MM.1S (cell line): ENCODE results near the gene L3MBTL4.
"Not testable (repeated sequence)": the region's sequence is repeated elsewhere in the genome, so short reads cannot be mapped to it uniquely, and the experiment has no call there.

Experiments
- DNase-seq: peaks from one replicate; pipeline ENCODE4 v3.0.0-alpha.2; 2015
- H2AFZ ChIP-seq: fragments of 300-600 bp; sonication (generic); 2 replicates; pipeline ENCODE4 v1.6.0; 2016; ENCODE audit warnings: antibody characterized with exemption, low read length
- H3F3A ChIP-seq: fragments of 300-600 bp; sonication (generic); 2 replicates; pipeline ENCODE4 v1.6.1; 2016; ENCODE audit warnings: mild to moderate bottlenecking, antibody characterized with exemption, low read length, moderate library complexity, mixed read lengths; ENCODE audit not compliant: insufficient read depth
- H3K27ac ChIP-seq: fragments of 300-600 bp; sonication (generic); 2 replicates; pipeline ENCODE4 v1.5.1; 2016; ENCODE audit warnings: mild to moderate bottlenecking, low read length
- H3K27me3 ChIP-seq: fragments of 300-600 bp; sonication (generic); replicated peaks from 2 replicates; pipeline ENCODE4 v1.6.0; 2016; ENCODE audit warnings: low read length; ENCODE audit not compliant: insufficient read depth
- H3K36me3 ChIP-seq: fragments of 300-600 bp; sonication (generic); replicated peaks from 2 replicates; pipeline ENCODE4 v1.6.1; 2016; ENCODE audit warnings: mild to moderate bottlenecking, low read length, mixed read lengths; ENCODE audit not compliant: insufficient read depth
- H3K4me1 ChIP-seq: fragments of 300-600 bp; sonication (generic); 2 replicates; pipeline ENCODE4 v1.6.1; 2016; ENCODE audit warnings: low read length, mixed read lengths
- H3K4me2 ChIP-seq: fragments of 300-600 bp; sonication (generic); 2 replicates; pipeline ENCODE4 v1.6.0; 2016; ENCODE audit warnings: low read depth, low read length
- H3K4me3 ChIP-seq: fragments of 300-600 bp; sonication (generic); 2 replicates; pipeline ENCODE4 v1.5.1; 2016; ENCODE audit warnings: low read length, mixed read lengths
- H3K79me2 ChIP-seq: fragments of 300-600 bp; sonication (generic); 2 replicates; pipeline ENCODE4 v1.6.1; 2016; ENCODE audit warnings: mixed run types, low read length, mixed read lengths
- H3K9ac ChIP-seq: fragments of 300-600 bp; sonication (generic); 2 replicates; pipeline ENCODE4 v1.6.1; 2016; ENCODE audit warnings: low read length, mixed read lengths
- H3K9me2 ChIP-seq: fragments of 300-600 bp; sonication (generic); replicated peaks from 2 replicates; pipeline ENCODE4 v1.6.1; 2016; ENCODE audit warnings: mild to moderate bottlenecking, low read length, mixed read lengths; ENCODE audit not compliant: insufficient read depth
- H3K9me3 ChIP-seq: fragments of 300-600 bp; sonication (generic); replicated peaks from 2 replicates; pipeline ENCODE4 v1.6.1; 2016; ENCODE audit warnings: mild to moderate bottlenecking, low read length, mixed read lengths; ENCODE audit not compliant: insufficient read depth
- H4K20me1 ChIP-seq: fragments of 300-600 bp; sonication (generic); 2 replicates; pipeline ENCODE4 v1.6.1; 2016; ENCODE audit warnings: mild to moderate bottlenecking, low read length, moderate library complexity, mixed read lengths; ENCODE audit not compliant: insufficient read depth
- EZH2 ChIP-seq: fragments of 300-600 bp; sonication (generic); optimal IDR thresholded peaks from 2 replicates; pipeline ENCODE3; 2017; ENCODE audit warnings: low read depth, mild to moderate bottlenecking, antibody characterized with exemption, low read length, mixed read lengths
- EZH2phosphoT487 ChIP-seq: fragments of 300-600 bp; sonication (generic); IDR thresholded peaks from 2 replicates; pipeline ENCODE4 v1.6.1; 2018; ENCODE audit warnings: antibody characterized with exemption, low read length
- TF ChIP-seq, protein P1 (sequence below): fragments of 300-600 bp; sonication (generic); IDR thresholded peaks from 2 replicates; pipeline ENCODE4 v1.5.1; 2016; ENCODE audit warnings: antibody characterized with exemption, low read length, mixed read lengths

L3MBTL4 gene

DNA sequence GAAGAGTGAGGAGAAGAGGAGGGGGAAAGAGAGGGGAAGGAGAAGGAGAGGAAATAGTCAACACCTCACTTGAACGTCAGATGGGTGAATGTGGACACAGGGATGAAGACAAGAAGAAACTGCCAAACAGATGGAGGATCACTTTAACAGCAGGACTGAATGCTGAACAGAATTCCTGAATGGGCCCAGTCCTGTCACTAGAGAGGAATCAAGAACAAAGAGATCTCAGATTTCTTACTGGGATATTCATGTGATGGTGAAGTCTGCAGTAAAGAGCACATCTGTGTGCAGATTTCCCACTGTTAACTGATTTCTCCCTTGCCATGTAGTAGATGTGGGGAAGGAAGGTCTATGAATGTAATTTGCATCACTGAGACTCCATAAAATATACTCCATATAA lies 135.4 kb downstream of the L3MBTL4 start:
- no peak overlapping the region for H3K4me2 ChIP-seq
- H3K79me2 ChIP-seq = no peaks in the 10 kb centered on the region
- H3K9me3 ChIP-seq = no peaks in the 10 kb centered on the region
- no peaks in the 10 kb centered on the region for H3K36me3 ChIP-seq
- H3K27me3 ChIP-seq = no peaks in the 10 kb centered on the region
- DNase-seq = no peak
- no peaks in the 10 kb centered on the region for H4K20me1 ChIP-seq
- no peaks in the 10 kb centered on the region for H3K4me1 ChIP-seq
- TF ChIP-seq EZH2 = no peak
- H3K9me2 ChIP-seq = no peaks in the 10 kb centered on the region
- no peaks in the 10 kb centered on the region for H3F3A ChIP-seq
- H3K4me3 ChIP-seq = no peak overlapping the region
- no peak overlapping the region for H3K27ac ChIP-seq
- no peak overlapping the region for H3K9ac ChIP-seq
- no peak overlapping the region for H2AFZ ChIP-seq

DNA sequence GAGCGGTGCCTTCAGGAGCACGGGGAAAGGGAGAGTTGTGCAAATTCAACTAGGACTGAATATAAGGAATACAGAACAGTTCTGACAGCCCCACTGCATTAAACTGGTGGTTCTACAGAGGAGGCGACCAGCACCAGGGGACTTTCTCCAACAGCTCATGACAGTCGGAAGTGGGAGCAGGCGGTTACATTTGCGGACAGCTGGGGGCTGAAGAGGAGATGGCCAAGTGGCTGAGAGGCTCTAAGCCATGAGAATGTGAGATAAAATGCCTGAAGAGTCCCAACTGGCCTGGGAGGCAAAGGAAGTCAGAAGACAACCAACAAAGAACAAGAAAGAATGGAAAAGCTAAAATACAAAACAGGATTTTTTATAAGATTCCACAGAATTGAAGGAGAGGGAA lies 141.3 kb downstream of the L3MBTL4 start:
- Histone ChIP-seq H3K27me3 (no peaks in the 10 kb centered on the region), H3K4me2 (no peak overlapping the region), H3K4me1 (no peaks in the 10 kb centered on the region), H3K9me2 (no peaks in the 10 kb centered on the region), H3K79me2 (no peaks in the 10 kb centered on the region), H4K20me1 (no peaks in the 10 kb centered on the region), H2AFZ (no peak overlapping the region), H3K9ac (no peak overlapping the region), H3K9me3 (no peaks in the 10 kb centered on the region), H3K27ac (no peak overlapping the region), H3F3A (no peaks in the 10 kb centered on the region), H3K4me3 (no peak overlapping the region), H3K36me3 (no peaks in the 10 kb centered on the region)
- no peak for DNase-seq
- no peak for TF ChIP-seq EZH2phosphoT487
- TF ChIP-seq, protein P1, sequence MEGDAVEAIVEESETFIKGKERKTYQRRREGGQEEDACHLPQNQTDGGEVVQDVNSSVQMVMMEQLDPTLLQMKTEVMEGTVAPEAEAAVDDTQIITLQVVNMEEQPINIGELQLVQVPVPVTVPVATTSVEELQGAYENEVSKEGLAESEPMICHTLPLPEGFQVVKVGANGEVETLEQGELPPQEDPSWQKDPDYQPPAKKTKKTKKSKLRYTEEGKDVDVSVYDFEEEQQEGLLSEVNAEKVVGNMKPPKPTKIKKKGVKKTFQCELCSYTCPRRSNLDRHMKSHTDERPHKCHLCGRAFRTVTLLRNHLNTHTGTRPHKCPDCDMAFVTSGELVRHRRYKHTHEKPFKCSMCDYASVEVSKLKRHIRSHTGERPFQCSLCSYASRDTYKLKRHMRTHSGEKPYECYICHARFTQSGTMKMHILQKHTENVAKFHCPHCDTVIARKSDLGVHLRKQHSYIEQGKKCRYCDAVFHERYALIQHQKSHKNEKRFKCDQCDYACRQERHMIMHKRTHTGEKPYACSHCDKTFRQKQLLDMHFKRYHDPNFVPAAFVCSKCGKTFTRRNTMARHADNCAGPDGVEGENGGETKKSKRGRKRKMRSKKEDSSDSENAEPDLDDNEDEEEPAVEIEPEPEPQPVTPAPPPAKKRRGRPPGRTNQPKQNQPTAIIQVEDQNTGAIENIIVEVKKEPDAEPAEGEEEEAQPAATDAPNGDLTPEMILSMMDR = no peak
- TF ChIP-seq EZH2 = no peak

DNA sequence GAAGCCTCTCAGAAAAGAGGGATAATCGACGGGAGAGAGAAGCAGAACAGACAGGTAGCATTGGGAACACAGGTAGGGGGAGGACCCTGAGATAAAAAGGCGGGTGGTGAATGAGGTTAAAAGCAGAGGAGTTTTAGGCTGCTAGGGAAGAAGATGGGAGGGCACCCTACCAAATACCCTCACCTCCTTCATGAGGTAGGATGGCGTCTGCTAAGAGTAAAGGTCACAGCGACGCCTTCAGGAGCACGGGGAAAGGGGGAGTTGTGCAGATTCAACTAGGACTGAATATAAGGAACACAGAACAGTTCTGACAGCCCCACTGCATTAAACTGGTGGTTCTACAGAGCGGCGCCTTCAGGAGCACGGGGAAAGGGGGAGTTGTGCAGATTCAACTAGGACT lies 142.6 kb downstream of the L3MBTL4 start:
- not testable (repeated sequence) for H2AFZ ChIP-seq, H3K36me3 ChIP-seq, H3K4me3 ChIP-seq, H4K20me1 ChIP-seq, H3K9me2 ChIP-seq, H3K79me2 ChIP-seq, H3K4me2 ChIP-seq, H3K9me3 ChIP-seq, DNase-seq, H3K4me1 ChIP-seq, H3K27me3 ChIP-seq, H3K27ac ChIP-seq, H3K9ac ChIP-seq, H3F3A ChIP-seq

DNA sequence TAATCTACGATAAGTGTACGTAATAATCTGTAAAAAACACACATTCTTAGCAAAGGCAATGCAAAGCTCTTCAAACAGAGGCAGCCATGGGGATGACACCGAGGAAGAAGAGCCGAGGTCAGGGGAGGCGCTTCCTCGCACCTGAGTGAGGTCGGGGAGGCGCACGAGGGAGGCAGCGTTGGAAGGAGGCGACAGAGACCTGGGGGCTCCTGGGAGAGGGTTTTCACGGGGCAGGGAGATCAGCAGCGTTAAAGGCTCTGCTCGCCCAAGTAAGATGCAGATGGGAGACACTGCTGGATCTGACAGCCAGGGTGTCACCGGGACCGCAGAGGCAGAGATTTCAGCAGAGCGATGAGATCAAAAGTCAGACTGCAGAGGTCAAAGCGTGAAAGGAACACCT lies 143.1 kb downstream of the L3MBTL4 start:
- TF ChIP-seq EZH2 (no peak), EZH2phosphoT487 (no peak)
- TF ChIP-seq, protein P1 = no peak

More for the DNA sequence above, 143.1 kb downstream of the L3MBTL4 start:
- DNase-seq = no peak
- H2AFZ ChIP-seq = no peak overlapping the region
- H3K27me3 ChIP-seq = no peaks in the 10 kb centered on the region
- H3K9me3 ChIP-seq = no peaks in the 10 kb centered on the region
- H3K4me1 ChIP-seq = no peaks in the 10 kb centered on the region
- no peaks in the 10 kb centered on the region for H3F3A ChIP-seq
- no peak overlapping the region for H3K27ac ChIP-seq
- H3K9me2 ChIP-seq = no peaks in the 10 kb centered on the region
- H3K79me2 ChIP-seq = no peaks in the 10 kb centered on the region
- no peak overlapping the region for H3K9ac ChIP-seq
- H3K4me2 ChIP-seq = no peak overlapping the region
- no peak overlapping the region for H3K4me3 ChIP-seq
- no peaks in the 10 kb centered on the region for H3K36me3 ChIP-seq
- H4K20me1 ChIP-seq = no peaks in the 10 kb centered on the region
